ENCODE results near the gene AHCYL2.

Gene AHCYL2

GRCh38 chr7:129317450-129317849, 92.6 kb downstream of the AHCYL2 start:
- Histone ChIP-seq H3K9me2 (replicated peaks; ENCODE audit: low read depth, low read length) (no peaks in the 10 kb centered on the region), H2AFZ (ENCODE audit: low read length) (no peak overlapping the region), H3K4me1 (ENCODE audit: insufficient read depth, low read length, poor library complexity, severe bottlenecking) (peaks cover 2% of the 10 kb centered on the region), H3K9me3 (ENCODE audit: insufficient read depth, low read depth, low read length) (no peaks in the 10 kb centered on the region), H3K79me2 (ENCODE audit: insufficient read depth, low read length) (no peaks in the 10 kb centered on the region), H4K20me1 (ENCODE audit: insufficient read depth, low read length, poor library complexity, severe bottlenecking) (no peaks in the 10 kb centered on the region), H3K27me3 (ENCODE audit: insufficient read depth, low read length, poor library complexity, severe bottlenecking) (no peaks in the 10 kb centered on the region), H3K36me3 (ENCODE audit: insufficient read depth, low read length) (peaks cover 3% of the 10 kb centered on the region; the same call in 1 of the 2 replicates), H3K4me3 (ENCODE audit: low read length, poor library complexity, severe bottlenecking) (no peak overlapping the region), H3K4me2 (ENCODE audit: low read depth, low read length, poor library complexity, severe bottlenecking) (no peak overlapping the region), H3F3A (ENCODE audit: low read depth) (no peaks in the 10 kb centered on the region), H3K9ac (ENCODE audit: low read depth, low read length, poor library complexity, severe bottlenecking) (no peak overlapping the region)
- TF ChIP-seq EZH2phosphoT487 (IDR thresholded peaks at IDR 0.05; ENCODE audit: borderline replicate concordance) (no peak), CTCF (conservative IDR thresholded peaks at IDR 0.05; ENCODE audit: low read length) (no peak)

DNA sequence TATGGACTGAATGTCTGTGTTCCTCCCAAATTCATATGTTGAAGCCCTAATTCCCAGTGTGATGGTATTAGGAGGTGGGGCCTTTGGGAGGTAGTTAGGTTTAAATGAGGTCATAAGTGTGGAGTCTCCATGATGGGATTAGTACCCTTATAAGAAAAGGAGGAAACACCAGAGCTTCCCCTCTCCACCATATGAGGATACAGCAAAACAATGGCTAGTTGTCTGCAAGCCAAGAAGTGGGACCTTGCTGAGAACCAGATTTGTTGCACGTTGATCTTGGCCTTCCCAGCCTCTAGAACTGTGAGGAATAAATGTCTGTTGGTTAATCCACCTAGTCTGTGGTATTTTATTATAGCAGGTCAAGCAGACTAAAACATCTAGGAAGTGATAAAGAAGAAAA, 102.2 kb downstream of the AHCYL2 start:
- peaks cover 21% of the 10 kb centered on the region; the same call in 1 of the 2 replicates for H3K9me3 ChIP-seq (ENCODE audit: insufficient read depth, low read depth, low read length)
- TF ChIP-seq EZH2phosphoT487 (IDR thresholded peaks at IDR 0.05; ENCODE audit: borderline replicate concordance) (no peak), CTCF (conservative IDR thresholded peaks at IDR 0.05; ENCODE audit: low read length) (no peak)

DNA sequence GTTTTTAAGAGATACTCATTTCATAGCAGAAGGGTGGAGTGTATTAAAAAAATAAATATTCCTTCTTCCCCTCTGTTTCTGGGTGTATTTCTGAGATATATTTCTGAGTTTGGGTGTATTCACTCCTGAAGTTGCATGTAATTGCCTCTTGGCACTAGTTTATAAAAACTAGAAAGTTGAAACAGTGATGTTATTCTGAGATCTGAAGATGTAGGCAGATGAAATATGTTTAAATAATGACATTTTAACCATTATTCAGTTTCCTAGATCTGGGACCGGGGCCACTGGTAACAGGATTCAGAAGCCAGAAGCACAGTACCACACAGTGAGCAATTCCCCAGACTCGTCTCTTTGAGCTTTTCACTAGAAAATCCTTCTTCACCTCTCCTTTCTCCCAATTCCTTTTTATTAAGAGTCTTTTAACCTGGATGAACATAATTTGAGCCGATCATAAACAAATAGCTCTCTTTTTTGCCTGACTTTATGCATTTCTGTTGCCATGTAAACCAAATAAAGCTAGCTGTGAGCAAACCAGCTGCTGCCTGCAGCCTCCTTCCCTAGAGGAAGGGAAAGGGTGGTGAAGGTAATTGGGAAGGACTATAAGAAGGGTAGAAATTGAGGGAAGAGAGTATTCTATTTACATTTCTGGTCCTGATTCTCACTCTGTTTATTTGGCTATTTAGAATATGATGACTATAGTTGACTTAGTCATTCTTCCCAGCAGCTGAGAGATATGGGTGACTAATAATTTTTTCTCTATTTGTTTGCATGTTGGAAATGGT, 107.6 kb downstream of the AHCYL2 start:
- Histone ChIP-seq H3K9me2 (replicated peaks; ENCODE audit: low read depth, low read length) (no peaks in the 10 kb centered on the region), H2AFZ (ENCODE audit: low read length) (no peak overlapping the region), H3K9me3 (ENCODE audit: insufficient read depth, low read depth, low read length) (no peaks in the 10 kb centered on the region), H3K4me1 (ENCODE audit: insufficient read depth, low read length, poor library complexity, severe bottlenecking) (no peaks in the 10 kb centered on the region), H4K20me1 (ENCODE audit: insufficient read depth, low read length, poor library complexity, severe bottlenecking) (no peaks in the 10 kb centered on the region), H3K9ac (ENCODE audit: low read depth, low read length, poor library complexity, severe bottlenecking) (no peak overlapping the region), H3K27me3 (ENCODE audit: insufficient read depth, low read length, poor library complexity, severe bottlenecking) (no peaks in the 10 kb centered on the region), H3K36me3 (ENCODE audit: insufficient read depth, low read length) (no peaks in the 10 kb centered on the region), H3K4me3 (ENCODE audit: low read length, poor library complexity, severe bottlenecking) (no peak overlapping the region), H3F3A (ENCODE audit: low read depth) (no peaks in the 10 kb centered on the region), H3K79me2 (ENCODE audit: insufficient read depth, low read length) (no peaks in the 10 kb centered on the region), H3K4me2 (ENCODE audit: low read depth, low read length, poor library complexity, severe bottlenecking) (no peak overlapping the region)
- TF ChIP-seq EZH2phosphoT487 (IDR thresholded peaks at IDR 0.05; ENCODE audit: borderline replicate concordance): no peak
- TF ChIP-seq CTCF (conservative IDR thresholded peaks at IDR 0.05; ENCODE audit: low read length): no peak

More for the DNA sequence above, 102.2 kb downstream of the AHCYL2 start:
- H2AFZ ChIP-seq (ENCODE audit: low read length): no peak overlapping the region
- no peaks in the 10 kb centered on the region for H4K20me1 ChIP-seq (ENCODE audit: insufficient read depth, low read length, poor library complexity, severe bottlenecking)
- H3K79me2 ChIP-seq (ENCODE audit: insufficient read depth, low read length): no peaks in the 10 kb centered on the region
- H3K4me2 ChIP-seq (ENCODE audit: low read depth, low read length, poor library complexity, severe bottlenecking): no peak overlapping the region
- no peaks in the 10 kb centered on the region for H3K4me1 ChIP-seq (ENCODE audit: insufficient read depth, low read length, poor library complexity, severe bottlenecking)
- no peak overlapping the region for H3K9ac ChIP-seq (ENCODE audit: low read depth, low read length, poor library complexity, severe bottlenecking)
- H3K9me2 ChIP-seq (replicated peaks; ENCODE audit: low read depth, low read length): no peaks in the 10 kb centered on the region
- H3F3A ChIP-seq (ENCODE audit: low read depth): no peaks in the 10 kb centered on the region
- H3K4me3 ChIP-seq (ENCODE audit: low read length, poor library complexity, severe bottlenecking): no peak overlapping the region
- H3K36me3 ChIP-seq (ENCODE audit: insufficient read depth, low read length): no peaks in the 10 kb centered on the region
- no peaks in the 10 kb centered on the region for H3K27me3 ChIP-seq (ENCODE audit: insufficient read depth, low read length, poor library complexity, severe bottlenecking)

All from Loucy (cell line).